DND-41 (cell line): Measurements from ENCODE around the gene MRPS7.
A peak's percentile ranks its signal among the peaks of the same experiment; 100 is the strongest.

ENCODE experiments used
- ATAC-seq: fragments of 200-7000 bp; cut with Tn5 transposase; 3 replicates; pipeline ENCODE4 v1.9.1; 2021; ENCODE audit warnings: low read depth; ENCODE audit not compliant: insufficient read depth
- DNase-seq: peaks from one replicate; pipeline ENCODE4 v3.0.0-alpha.2; 2020
- H2AFZ ChIP-seq: 2 replicates; pipeline ENCODE4 v1.6.0; 2012; ENCODE audit warnings: low read depth, low read length
- H3K27ac ChIP-seq: 2 replicates; pipeline ENCODE4 v1.5.1; 2012; ENCODE audit warnings: low read length, inconsistent platforms
- H3K27me3 ChIP-seq: fragments of 200-600 bp; sonication (generic); 2 replicates; pipeline ENCODE4 v1.6.0; 2012; ENCODE audit warnings: low read length, mild to moderate bottlenecking, inconsistent platforms; ENCODE audit not compliant: insufficient read depth, poor library complexity
- H3K36me3 ChIP-seq: 2 replicates; pipeline ENCODE4 v1.5.1; 2012; ENCODE audit warnings: low read length, inconsistent platforms; ENCODE audit not compliant: insufficient read depth
- H3K4me1 ChIP-seq: 2 replicates; pipeline ENCODE4 v1.5.1; 2012; ENCODE audit warnings: mild to moderate bottlenecking, low read length; ENCODE audit not compliant: insufficient read depth
- H3K4me2 ChIP-seq: 2 replicates; pipeline ENCODE4 v1.6.0; 2012; ENCODE audit warnings: mild to moderate bottlenecking, moderate library complexity, low read length, inconsistent platforms; ENCODE audit not compliant: insufficient read depth
- H3K4me3 ChIP-seq, 2 experiments: fragments of 200-600 bp in 1 of 2; shearing (Covaris generic) in 1 of 2; 2 replicates each; pipeline ENCODE4 v1.5.1; 2012 to 2016; ENCODE audit warnings: inconsistent platforms in 2 of 2, low read length in 2 of 2, mild to moderate bottlenecking in 2 of 2, low read depth in 1 of 2, moderate library complexity in 1 of 2
- H3K79me2 ChIP-seq: 2 replicates; pipeline ENCODE4 v1.6.0; 2012; ENCODE audit warnings: low read length, inconsistent platforms; ENCODE audit not compliant: insufficient read depth
- H3K9ac ChIP-seq: 2 replicates; pipeline ENCODE4 v1.6.0; 2012; ENCODE audit warnings: low read depth, mild to moderate bottlenecking, inconsistent platforms, low read length, moderate library complexity
- H3K9me3 ChIP-seq: 2 replicates; pipeline ENCODE4 v1.5.1; 2012; ENCODE audit warnings: low read length, moderate library complexity, mild to moderate bottlenecking, inconsistent platforms; ENCODE audit not compliant: insufficient read depth, severe bottlenecking
- H4K20me1 ChIP-seq: 2 replicates; pipeline ENCODE4 v1.6.0; 2012; ENCODE audit warnings: low read length; ENCODE audit not compliant: insufficient read depth
- EZH2 ChIP-seq: IDR thresholded peaks from 3 replicates; pipeline ENCODE4 v1.6.1; 2012; ENCODE audit warnings: borderline replicate concordance, low read depth, mild to moderate bottlenecking, moderate library complexity, low read length, inconsistent platforms; ENCODE audit not compliant: severe bottlenecking
- TF ChIP-seq, protein P1 (sequence below): IDR thresholded peaks from 2 replicates; pipeline ENCODE4 v1.5.1; 2012; ENCODE audit warnings: borderline replicate concordance, low read length, moderate library complexity, mild to moderate bottlenecking; ENCODE audit not compliant: poor library complexity, severe bottlenecking; ENCODE audit errors: extremely low read depth

Gene MRPS7

GRCh38 chr17:75267411-75268232 is 5.9 kb downstream of the MRPS7 start:
- no peak for TF ChIP-seq EZH2
- TF ChIP-seq, protein P1, sequence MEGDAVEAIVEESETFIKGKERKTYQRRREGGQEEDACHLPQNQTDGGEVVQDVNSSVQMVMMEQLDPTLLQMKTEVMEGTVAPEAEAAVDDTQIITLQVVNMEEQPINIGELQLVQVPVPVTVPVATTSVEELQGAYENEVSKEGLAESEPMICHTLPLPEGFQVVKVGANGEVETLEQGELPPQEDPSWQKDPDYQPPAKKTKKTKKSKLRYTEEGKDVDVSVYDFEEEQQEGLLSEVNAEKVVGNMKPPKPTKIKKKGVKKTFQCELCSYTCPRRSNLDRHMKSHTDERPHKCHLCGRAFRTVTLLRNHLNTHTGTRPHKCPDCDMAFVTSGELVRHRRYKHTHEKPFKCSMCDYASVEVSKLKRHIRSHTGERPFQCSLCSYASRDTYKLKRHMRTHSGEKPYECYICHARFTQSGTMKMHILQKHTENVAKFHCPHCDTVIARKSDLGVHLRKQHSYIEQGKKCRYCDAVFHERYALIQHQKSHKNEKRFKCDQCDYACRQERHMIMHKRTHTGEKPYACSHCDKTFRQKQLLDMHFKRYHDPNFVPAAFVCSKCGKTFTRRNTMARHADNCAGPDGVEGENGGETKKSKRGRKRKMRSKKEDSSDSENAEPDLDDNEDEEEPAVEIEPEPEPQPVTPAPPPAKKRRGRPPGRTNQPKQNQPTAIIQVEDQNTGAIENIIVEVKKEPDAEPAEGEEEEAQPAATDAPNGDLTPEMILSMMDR = no peak
- no peak overlapping the region for H3K27ac ChIP-seq
- no peak overlapping the region for H3K4me3 ChIP-seq
- H3K79me2 ChIP-seq = peaks cover 48% of the 10 kb centered on the region
- peaks cover 37% of the 10 kb centered on the region for H3K4me1 ChIP-seq
- DNase-seq = no peak
- H3K27me3 ChIP-seq = no peaks in the 10 kb centered on the region
- no peak for ATAC-seq
- no peak overlapping the region for H2AFZ ChIP-seq
- H4K20me1 ChIP-seq = 0 out of 2 replicates have a peak, but pooled peaks cover 2% of the 10 kb centered on the region
- H3K9ac ChIP-seq = no peak overlapping the region
- peaks cover 49% of the 10 kb centered on the region for H3K36me3 ChIP-seq
- H3K4me2 ChIP-seq = no peak overlapping the region
- H3K9me3 ChIP-seq = no peaks in the 10 kb centered on the region

GRCh38 chr17:75269844-75270217 is 8.2 kb downstream of the MRPS7 start:
- Histone ChIP-seq H3K9ac (peak overlapping the region; percentile 91), H3K27ac (peak overlapping the region; percentile 80), H2AFZ (peak overlapping the region; percentile 91)

DNA sequence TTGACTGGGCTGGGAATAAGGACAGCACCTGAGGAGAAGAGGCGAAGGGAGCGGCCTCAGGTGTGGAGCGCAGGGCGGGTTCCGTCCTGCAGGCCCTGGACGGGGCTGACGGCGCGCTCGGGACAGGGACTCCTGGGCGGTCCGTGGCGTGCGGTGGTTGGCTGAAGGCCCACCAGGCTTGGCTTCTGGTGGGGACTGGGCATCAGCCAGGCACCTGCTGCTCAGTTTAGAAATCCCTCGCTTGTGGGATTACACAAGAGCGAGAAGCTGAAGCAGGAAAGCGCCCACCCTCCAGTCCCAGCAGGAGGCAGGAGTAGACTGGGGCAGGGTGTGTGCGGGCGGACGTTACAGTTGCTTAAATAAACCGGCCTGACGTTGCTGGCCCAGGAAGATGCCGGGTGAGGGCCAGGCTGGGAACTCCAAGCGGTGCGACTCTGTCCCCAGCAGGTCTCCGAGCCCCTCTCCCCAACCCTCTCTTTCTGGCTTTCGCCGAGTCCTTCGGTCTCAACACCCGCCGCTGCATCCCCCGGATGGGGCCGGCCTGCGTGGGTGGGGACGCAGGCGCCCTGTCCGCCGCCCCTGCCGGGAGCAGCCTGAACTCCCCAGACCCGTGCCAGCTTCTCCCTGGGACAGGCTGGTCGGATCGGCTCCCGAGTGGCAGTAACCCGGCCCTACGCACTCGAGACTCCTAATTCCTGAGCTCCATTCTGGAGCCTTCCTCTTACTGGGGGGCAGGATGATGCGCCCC is 8.7 kb downstream of the MRPS7 start:
- ATAC-seq = peak; percentile 50
- no peaks in the 10 kb centered on the region for H3K27me3 ChIP-seq
- H3K4me3 ChIP-seq = peak overlapping the region; percentile 64 to 98; a peak in 3 of 4 replicates
- peaks cover 8% of the 10 kb centered on the region for H4K20me1 ChIP-seq
- H3K27ac ChIP-seq = peak overlapping the region; percentile 80
- no peaks in the 10 kb centered on the region for H3K9me3 ChIP-seq
- no peak for TF ChIP-seq EZH2
- TF ChIP-seq, protein P1 = peak; percentile 67
- peaks cover 53% of the 10 kb centered on the region for H3K36me3 ChIP-seq
- H3K4me2 ChIP-seq = peak overlapping the region; percentile 96
- H2AFZ ChIP-seq = peak overlapping the region; percentile 91
- peak overlapping the region; percentile 91 for H3K9ac ChIP-seq
- peaks cover 40% of the 10 kb centered on the region for H3K79me2 ChIP-seq
- peak; percentile 68 for DNase-seq
- H3K4me1 ChIP-seq = peaks cover 41% of the 10 kb centered on the region

More at GRCh38 chr17:75269844-75270217, 8.2 kb downstream of the MRPS7 start:
- Histone ChIP-seq H3K27me3 (no peaks in the 10 kb centered on the region), H3K4me3 (peak overlapping the region; percentile 64 to 98; a peak in 3 of 4 replicates), H3K79me2 (peaks cover 42% of the 10 kb centered on the region), H3K36me3 (peaks cover 52% of the 10 kb centered on the region), H3K9me3 (no peaks in the 10 kb centered on the region), H3K4me1 (peaks cover 41% of the 10 kb centered on the region), H3K4me2 (peak overlapping the region; percentile 96), H4K20me1 (peaks cover 8% of the 10 kb centered on the region)
- no peak for TF ChIP-seq EZH2
- TF ChIP-seq, protein P1 = no peak
- ATAC-seq (no peak), DNase-seq (no peak)
